Suppressor macrophage treated with lipopolysaccharide for 1 hour (primary cell): ENCODE data around the gene ATRNL1.

Experiments used
- DNase-seq, 3 donors: peaks; one replicate each; pipeline ENCODE4 v3.0.0-alpha.2; 2020 to 2022

Gene ATRNL1

DNA sequence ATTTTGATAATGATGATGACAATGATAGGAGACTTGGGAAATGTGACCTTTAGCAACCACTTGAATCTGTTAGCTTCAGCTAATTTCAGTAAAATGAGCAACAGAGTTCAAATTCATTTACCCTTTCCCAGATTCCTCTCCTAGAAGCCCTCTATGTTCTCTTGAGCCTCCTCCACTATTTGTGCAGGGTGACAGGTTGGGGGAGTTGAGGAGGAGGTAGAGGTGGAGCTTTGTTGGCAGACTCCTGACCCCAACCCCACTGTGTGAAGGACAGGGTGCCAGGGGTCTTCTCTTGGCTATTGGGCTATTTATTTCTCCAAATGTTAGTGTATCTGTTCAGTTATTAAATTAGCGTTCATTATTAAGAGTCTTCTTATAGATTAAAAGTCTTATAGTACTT is 757.5 kb downstream of the ATRNL1 start:
- DNase-seq = no peak

DNA sequence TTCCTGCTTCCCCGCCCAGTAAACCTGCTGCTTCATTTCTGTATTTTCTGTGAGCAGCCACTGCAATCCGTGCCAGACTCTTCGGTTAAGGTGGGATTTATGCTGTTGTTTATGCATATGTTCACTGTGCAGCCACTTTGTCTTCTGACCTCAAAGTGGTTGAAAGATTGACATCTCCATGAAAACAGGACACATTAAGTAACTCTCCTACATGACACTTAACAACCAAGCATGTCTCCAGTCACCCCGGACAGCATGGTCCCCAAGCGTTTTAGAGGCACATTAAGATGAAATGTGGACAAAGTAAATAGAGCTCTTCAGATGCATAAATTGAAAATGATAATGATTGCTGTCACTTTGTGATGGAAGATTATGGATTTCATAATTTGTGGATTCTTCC is 758.5 kb downstream of the ATRNL1 start:
- DNase-seq = no peak

DNA sequence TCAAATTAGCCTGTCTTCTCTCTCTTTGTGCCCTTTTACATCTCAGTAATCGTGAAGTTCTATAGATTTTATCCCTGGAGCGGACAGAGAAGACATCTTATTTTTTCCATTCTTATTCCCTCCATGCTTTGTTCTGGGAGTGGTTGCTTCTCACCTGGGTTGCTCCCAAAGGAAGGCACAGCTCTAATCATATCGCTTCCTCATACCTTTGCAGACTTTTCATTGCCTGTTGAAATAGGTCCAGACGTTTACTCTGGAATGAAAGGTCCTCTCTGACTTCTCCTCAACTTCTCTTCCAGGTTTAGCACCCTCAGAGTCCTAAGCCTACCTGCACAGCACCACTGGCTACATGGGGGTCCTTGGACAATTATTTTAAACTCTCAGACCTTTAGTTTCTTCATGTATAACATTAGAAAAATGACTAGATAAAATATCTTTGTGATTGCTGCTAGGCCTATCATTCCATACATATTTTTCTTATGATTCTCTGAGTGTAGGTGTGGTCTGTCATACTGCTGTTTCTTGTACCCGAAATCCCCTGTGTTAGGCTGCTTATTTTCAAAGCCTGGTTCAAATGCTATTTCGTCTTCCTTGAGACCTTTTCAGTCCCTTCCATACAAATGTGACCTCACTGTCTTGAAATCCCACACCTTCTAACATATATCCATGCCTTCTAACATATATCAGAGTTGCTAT is 761.7 kb downstream of the ATRNL1 start:
- no peak for DNase-seq

DNA sequence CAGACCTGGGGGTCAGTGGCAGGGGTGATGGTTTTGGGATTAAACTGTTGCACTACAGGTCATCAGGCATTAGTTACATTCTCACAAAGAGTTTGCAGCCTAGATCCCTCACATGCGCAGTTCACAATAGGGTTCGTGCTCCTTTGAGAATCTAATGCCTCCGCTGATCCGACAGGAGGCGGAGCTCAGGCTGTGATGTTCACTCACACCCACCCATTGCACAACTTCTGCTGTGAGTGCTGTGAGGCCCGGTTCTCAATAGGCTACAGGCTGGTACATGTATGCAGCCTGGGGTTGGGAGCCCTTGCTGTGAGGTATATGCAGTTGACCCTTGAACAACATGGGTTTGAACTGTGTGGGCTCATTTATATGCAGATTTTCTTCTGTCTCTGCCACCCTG is 763.4 kb downstream of the ATRNL1 start:
- DNase-seq = no peak

DNA sequence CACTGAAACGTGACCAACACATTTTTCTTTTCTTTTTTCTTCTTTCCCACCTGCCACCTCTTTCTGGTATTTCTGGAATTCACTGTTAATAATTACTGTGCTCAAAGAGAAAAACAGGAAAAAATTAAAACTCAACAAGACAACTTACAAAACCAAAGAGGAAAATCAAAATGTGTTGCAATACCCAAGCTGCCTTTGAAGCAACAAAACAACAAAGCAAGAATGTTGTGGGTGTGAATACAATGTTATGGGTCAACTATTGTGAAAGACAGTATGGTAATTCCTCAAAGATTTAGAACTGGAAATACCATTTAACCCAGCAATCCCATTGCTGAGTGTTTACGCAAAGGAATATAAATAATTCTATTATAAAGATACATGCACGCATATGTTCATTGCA is 764.7 kb downstream of the ATRNL1 start:
- peak in 1 of 3 donors; percentile 0 for DNase-seq

DNA sequence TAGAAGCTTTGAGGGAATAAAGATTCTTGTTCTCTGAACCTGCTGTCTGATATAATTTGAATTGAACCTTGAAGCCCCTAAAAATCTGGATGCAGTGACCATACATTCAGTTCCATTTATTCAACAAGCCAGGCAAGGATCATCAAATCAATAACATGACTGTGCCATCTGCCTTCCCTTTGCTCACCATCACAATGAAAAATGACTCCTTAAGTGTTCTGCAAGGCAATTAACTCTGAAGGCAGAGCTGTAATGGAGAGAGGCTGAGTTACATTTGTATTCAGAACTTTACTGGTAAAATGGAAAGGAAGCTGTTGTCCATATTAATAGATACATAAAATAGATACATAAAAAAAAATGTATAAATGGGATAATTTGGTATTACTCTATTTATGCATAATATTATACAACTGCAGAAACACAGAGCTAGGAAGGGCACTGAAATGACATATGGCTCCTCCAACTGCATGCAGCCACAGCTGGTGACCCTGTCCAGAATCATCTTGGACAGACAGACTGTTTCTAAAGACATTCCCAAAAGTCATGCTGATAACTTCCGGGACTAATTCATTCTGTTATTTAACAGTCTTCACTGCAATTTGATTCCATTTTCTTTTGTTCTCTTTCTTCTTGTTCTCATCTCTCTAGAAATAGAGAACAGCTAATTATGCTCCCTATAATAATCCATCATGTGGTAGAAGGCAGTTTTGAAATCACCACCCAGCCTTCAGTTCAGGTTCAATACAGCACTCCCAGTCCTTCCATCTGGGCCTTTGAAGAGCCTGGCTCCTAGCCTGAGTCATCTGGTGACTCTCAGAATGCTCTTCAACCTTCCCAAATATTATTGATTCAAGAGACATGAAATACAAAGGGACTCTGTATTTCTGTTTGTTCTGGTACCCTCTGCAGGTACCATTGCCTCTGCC is 767.3 kb downstream of the ATRNL1 start:
- DNase-seq = no peak

DNA sequence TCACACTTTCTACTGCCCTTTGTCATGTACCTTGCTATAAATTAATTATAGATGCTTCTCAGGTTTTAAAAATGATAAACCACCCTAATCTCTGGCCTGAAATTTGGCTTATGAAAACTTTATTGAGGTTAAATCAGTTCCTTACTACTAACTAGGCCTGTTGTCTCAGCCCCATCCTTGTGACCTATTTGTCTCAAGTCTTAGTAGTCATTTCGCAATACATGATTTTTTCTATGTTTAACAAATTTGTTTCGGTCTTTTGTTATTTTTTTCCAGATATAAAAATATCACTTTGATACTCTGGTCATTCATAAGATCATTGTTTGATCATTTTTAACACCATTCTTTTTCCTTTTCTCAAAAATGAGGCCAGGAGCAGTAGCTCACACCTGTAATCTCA is 768.3 kb downstream of the ATRNL1 start:
- DNase-seq = no peak

DNA sequence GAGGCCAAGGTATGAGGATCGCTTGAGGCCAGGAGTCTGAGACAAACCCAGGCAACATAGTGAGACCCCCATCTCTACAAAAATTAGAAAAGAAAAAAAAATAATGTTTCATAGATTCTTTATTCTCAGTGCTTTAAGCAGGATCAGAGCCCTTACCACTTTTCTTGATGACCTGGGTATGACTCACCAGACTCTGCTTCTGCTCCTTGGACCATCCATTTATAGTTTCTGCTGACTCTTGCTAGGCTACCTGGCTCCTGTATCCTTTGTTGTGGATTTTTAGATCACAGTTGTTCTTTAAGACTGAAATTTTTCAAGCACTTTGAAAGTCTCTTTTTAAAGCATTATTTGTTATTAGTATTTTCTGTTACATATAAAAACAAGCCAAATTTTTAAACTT is 768.7 kb downstream of the ATRNL1 start:
- no peak for DNase-seq

DNA sequence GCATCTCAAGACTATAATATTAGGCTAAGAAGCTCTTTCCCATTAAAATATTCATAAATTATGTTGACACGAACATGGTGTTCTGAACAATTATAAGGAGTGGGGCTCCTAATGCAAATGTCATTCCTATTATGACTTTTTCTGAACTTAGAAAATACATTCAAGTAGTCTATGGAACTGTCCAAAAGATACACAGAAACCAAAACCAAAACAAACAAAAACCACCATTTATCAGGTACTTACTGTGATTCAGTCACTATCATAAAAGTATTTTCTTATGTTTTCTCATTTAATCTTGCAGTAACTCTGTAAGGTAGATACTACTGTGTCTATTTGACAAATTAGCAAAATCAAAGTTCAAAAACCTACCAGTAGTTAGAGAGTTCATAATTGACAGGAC is 773.0 kb downstream of the ATRNL1 start:
- no peak for DNase-seq

DNA sequence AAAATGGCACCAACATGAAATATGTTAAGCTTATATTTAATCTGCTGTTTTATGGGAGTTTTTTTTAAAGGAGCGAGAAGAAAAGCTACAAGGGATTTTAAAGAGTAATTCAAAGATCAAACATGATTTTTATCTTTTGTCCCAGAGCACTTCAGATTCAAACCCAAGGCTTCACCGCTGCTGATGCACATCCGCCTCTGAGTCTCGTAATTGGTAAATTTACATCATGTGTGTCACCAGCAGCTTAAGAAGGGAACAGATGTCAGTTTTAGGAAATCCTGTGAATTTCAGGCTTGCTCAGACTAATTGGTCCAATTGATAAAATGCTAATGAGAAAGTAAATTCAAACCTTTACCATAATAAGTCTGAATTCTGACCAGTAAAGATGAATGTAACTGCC is 773.5 kb downstream of the ATRNL1 start:
- no peak for DNase-seq

DNA sequence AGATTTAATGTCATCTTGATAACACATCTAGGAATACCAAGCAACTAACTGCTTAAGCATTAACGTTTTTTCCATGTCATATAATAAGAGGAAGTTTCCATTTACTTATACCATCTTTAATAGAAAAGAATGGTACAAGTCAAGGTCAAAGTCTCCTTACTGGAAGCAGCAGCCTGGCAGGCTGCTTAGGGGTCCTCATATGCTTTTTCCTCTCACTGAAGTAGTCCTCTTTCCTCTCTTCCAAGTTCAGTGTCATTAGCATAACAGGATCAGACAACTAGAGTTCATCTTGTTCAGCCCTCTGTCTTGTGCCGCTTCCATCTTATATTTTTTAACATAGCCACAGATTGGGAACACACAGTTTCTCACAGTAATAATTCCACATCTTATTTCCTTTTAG is 774.1 kb downstream of the ATRNL1 start:
- DNase-seq = no peak

DNA sequence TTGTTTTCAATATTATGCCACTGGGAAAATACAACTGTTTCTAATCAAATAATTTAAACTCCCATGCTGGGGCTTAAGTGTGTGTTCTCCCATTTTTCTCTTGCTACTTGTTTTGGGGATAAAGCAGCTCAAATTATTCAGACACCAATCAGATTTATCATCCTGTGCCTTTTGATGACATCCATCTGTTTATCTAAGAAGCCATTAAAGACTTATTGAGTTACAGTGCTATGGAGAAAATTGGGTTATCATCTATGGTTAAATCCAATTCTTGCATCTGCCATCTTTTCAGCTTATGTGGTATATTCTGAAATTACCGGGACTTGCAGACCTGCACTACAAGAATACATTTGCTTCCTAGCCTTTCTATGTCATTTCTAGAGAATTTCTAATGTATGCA is 778.7 kb downstream of the ATRNL1 start:
- DNase-seq = no peak

DNA sequence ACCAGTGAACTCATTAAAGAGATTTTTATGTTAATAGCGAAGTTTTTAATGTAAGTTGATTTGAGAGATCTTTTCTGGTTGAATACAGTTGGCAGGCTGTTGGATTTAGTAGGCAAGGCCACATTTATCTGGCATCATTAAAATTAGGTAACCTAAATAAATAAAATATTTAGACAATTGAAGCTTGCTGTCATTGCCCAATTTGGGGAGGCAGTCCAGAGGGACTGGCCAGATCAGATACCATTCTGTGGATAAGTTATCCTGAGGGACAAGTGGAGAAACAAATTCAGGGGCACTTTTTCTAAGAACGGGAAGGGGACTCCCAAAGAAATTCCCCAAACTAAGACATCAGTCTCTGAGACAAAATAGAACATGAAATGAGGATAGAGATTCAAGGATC is 782.0 kb downstream of the ATRNL1 start:
- no peak for DNase-seq

DNA sequence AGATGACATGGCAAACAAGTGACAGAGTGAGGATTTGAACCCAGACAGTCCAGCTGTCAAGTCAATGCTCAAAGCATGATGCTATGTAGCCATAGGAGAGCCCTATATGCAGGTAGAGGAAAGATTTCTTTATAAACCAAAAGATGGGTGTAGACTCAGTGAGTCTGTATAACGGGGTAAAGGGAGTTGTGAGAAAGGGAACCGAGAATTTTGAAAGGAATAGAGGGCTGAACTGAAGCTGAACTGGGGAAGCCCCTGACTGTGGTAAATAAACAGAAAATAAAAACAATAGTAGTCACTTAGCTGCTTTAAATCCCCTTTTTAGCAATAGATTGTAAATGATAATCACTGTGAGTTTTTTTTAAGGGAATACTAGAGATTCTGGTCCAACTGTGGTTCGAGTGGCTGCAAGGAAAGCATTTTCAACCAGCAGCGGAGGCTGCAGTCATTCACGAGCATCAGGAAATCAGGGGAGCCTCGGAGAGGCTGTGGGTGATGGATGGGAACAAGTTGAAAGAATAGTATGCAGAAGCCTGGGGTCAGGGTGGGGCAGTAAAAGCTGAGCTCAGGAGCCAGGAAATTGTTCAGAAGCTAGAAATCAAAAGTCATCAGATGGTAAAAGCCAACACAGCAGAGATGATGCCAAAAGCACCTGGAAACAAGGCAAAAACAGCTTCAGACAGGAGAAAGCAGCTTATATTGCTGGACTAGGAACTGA is 786.4 kb downstream of the ATRNL1 start:
- no peak for DNase-seq

DNA sequence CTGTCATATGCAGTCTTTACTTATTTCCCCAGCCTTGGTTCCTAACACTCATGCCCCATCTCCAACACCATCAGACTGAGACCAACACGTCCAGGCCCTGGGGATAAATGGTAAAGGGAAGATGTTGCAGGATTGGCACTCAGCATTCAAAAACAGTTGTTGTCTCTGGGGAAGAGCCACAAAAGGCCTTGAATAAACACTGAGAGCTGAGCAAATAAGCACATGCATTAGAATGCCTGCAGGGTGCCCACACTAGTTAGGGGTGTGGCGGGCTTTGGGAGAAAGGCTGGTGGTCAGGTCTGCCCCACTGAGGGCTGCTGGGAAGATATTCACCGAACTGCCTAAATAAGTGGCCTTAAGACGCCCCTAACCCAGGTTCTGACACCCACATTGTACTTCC is 788.9 kb downstream of the ATRNL1 start:
- DNase-seq = no peak

DNA sequence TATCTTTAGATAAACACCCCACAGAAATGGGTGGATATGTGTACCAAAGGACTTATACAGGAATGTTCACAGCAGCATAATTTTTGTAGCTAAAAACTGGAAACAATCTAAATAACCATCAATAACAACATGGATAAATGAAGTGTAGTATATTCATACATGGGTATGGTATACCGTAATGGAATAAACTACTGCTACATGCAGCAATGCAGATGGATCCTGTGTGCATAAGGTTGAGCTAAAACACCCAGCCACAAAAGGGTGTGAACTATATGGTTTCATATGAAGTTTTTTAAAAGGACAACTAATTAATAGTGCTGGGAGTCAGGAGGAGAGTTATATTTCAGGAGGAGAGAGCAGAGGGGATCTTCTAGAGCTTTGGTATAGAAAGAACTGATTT is 790.2 kb downstream of the ATRNL1 start:
- DNase-seq = no peak

DNA sequence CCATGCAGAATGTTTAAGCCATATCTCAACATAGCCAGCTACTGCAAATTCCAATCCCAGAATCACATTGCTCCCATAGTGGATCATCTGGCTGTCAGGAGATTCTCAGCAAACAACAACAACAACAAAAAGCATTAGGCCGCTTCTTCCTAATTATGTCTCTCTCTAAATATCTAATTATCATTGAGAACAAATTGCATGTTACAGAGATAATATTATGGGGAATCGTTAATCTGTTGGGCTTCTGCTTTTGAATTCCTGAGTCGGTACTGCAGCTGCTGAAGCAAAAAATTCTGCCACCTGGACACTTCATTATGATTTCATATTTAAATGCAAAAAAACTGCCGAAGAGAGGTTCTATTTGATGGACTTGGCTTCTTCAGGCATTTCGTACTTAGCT is 791.2 kb downstream of the ATRNL1 start:
- no peak for DNase-seq

DNA sequence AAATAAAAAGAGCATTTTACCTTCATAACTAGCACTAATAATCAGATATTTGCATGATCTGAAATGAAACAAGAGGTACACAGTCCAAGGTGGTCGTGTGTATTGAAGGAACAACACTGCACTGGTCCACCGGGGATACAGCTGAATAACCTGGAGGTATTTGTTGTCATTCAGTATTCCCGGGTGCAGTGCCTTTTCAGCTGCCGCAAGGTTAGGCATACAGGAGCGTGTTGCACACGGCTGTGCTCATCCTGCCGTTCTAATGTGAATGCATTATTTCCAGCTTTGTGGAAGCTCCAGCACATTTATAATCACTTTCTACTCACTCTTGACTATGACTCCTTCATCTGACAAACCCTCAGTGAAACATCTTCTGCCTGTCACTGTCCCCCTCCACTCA is 802.0 kb downstream of the ATRNL1 start:
- no peak for DNase-seq

DNA sequence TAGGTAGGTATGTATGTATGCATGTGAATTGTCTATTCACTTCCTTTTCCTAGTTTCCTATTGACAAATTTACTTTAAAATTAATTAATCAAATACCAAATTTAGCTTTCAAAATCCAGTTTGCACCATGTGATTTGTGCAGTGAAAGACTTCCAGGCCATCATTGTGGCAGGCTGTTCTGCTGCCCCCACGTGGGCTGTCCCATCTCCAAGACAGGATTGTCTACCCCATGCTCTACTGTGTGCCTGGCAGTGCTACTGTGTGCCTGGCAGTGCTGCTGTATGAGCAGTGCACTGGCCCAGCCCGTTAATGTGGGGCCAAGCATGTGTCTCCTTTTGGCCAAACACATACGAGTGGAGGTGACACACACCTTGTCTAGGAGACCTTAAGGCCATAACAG is 805.1 kb downstream of the ATRNL1 start:
- DNase-seq = no peak

DNA sequence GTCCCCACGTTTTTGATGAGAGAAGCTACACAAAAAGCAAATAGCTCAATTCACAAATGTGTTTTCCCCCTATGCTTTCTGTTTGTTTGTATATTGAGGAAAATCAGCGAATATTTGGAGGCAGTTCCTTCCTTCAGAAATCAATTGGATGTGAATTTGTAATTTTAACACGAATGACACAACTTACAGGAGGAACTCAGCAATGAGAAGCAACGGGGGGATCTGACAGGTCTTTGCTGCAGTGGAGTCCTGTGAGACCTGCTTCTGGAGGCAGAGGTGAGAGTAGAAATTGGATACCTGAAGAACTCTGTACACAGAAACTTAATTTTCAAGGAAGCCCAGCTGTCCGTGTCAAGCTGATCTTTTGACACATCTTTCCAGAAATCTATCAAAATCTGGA is 809.4 kb downstream of the ATRNL1 start:
- no peak for DNase-seq

DNA sequence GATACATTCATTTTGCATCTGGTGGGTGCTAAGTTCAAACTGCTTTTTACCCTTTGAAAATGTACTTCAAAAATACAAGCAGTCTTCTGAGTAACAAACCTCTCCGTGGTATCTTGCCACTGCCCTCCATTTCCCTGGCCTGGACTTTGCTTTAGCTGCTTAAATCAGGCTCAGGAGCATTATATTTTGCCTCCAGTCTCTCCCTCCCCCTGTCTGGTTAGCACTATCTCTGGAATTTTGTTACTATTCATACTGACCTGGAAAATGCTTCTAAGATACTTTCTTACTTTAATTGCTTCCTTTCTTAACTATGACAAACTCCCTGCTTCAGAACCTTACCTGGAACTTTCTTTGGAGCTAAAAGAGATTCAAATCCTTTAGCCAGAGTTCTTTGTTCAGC is 810.0 kb downstream of the ATRNL1 start:
- no peak for DNase-seq

DNA sequence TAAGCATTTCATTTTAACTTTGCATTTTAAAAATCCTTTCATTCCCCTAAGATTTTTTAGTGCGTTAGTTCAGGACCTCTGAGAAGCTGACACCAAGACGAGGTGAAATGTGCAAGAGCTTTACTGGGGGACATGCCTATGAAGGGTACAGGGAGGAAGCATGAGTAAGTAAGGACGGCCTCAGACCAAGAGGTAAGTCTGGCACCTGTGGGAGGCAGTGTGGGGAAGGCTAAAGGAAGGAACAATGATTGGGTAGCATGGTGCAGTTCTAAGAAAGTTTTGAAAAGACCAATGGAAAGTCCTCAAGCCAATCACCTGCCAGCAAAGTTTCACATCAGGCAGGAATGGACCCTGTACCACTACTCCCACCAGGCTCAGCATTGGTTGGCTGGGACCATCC is 810.7 kb downstream of the ATRNL1 start:
- no peak for DNase-seq

DNA sequence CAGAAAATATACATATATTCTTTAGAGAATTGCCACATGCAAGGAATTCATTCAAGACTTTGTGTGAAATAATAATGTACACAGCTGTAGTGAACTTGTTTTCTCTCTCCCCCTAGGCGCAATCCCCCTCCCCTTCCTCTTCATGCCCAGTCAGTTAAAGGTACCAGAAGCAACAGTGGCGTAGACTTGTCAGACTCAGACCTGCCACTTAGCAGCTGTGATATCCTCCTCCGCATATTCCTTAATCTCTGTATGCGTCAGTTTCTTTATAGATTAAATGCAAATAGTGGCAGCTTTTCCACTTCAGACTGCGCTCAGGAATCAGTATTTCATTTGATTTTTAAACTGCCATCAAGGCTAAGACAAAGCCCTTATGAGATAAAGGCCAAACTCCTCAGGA is 815.9 kb downstream of the ATRNL1 start:
- DNase-seq = no peak
